HG03066 (cell line): Measurements from ENCODE around the gene MORN5.

Experiments
- ATAC-seq: cut with Tn5 transposase; IDR thresholded peaks from one replicate; pipeline ENCODE4 v1.9.1; 2021; ENCODE audit warnings: low read depth; ENCODE audit not compliant: unreplicated experiment

MORN5 gene

GRCh38 chr9:122226142-122226757, 66.5 kb downstream of the MORN5 start:
- ATAC-seq, result no peak

DNA sequence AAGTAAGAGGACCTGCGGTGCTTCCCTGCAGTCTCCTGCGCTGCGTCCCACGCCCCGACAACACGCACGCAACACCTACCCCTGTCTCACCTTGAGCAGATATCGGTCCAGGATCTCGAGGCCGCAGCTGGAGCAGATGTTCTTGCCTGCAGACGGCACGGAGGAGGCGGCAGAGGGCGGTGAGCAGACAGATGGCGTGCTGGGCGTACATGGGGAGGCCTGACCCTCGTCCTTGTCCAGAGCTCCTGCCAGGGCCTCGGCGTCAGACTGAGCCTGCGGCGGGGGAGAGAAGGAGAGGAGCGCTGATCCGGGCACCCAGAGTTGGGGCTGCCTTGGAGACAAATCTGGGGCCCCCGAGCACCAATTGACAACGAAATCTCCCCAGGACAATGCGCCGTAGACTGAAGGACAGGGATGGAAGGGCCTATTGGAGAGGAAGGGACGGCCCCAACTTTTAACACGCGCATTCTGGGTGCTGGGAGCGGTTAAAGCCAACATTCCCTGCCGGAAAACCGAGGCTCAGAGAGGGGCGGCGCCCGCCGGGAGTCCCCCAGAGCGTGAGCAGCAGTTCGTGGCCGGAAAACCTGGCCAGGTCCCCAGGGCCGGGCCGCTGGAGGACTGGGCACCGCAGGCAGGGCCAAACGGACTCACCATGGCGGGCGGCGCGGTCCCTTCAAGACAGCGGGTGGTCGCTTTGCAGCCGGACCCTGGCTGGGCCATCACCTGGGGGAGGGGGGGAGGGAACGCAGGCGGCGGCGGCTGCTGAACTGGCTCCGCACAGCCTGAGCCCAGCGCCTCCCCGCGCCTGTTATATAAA, 67.3 kb downstream of the MORN5 start:
- no peak for ATAC-seq

DNA sequence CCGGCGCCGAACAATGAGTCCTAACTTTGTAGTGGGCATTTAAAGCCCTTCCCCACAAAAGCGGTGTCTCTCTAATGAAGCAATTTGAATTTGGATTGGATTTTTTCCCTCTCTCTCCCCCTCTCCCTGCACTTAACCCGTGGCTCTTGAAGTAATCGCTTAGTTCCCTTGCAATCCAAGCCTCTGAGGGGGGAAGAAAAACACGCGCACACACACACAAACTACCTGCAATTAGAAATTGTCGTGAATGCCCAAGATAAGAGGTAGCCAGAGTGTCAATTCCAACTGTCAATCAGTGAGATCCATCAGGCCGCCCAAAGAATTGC, 67.8 kb downstream of the MORN5 start:
- ATAC-seq, result no peak

- ATAC-seq, result no peak
Observed at GRCh38 chr9:122228191-122228567, 68.5 kb downstream of the MORN5 start.

DNA sequence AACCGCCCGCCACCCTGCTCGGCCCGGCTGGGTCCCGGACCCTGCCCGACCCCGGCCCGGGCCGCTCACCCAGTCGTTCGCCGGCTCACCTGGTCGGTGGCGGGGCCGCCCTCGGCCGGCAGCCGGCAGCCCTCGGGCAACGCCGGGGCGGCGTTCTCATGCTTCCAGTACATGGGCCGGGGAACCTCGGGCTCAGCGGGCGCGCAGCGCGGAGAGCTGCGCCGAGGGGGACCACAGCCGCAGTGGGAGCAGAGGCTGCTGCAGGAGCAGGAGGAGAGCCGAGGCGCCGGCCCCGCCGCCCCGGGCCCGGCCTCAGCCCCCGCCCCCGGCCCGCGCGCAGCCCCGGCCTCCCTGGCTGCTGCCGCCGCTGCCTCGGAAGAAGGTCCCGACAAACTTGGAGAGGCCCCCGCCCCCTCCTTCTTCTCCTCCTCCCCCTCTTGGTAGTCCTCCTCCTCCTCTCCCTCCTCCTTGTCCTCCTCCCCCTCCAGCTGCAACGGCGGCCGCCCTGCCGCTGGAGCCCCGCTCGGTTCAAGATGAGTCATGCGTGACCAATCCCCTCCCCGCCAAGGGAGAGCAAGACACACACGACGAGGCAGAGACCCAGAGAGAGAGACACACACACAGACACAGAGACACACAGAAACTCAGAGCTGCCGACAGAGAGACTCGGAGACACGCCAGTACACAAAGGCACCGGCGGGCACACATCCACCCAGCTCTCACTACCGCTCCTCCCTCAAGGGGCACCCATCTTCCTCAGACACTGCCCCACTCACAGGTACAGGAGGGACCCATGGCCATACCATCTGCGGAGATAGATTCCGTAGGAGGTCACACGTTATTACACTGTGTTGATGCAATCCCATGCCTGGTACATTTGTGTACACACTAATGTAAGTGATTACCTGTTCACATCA, 69.1 kb downstream of the MORN5 start, which contains the start of gene LHX6:
Gene LHX6 (minus strand): TSS at position 390 of the 917 bp plus-strand sequence. CDS start 217 bp downstream, at position 173.
- ATAC-seq, result no peak

- no peak for ATAC-seq
Observed at GRCh38 chr9:122229485-122229837, 69.8 kb downstream of the MORN5 start.

GRCh38 chr9:122232796-122233306, 73.1 kb downstream of the MORN5 start:
- no peak for ATAC-seq

GRCh38 chr9:122234022-122234748, 74.5 kb downstream of the MORN5 start:
- no peak for ATAC-seq

- no peak for ATAC-seq
Observed at GRCh38 chr9:122236681-122237080, 77.0 kb downstream of the MORN5 start.

GRCh38 chr9:122239722-122240121, 80.0 kb downstream of the MORN5 start:
- no peak for ATAC-seq

DNA sequence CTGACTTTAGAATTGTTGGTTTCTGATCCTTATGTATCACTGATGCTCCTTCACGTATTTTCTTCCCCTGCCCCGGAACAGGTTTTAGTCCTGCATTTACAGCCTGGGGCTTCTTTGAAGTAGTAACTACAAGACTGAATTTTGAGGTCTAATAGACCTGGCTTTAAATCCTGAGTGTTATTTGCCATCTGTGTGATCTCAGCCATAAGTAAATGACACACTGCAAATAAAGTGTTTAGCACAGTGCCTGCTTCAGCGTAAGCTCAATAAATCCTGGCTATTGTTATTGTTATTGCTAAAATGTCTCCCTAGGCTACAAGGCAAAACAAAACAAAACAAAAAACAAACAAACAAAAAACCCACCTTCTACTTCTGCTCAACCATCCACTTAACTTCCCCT, 84.6 kb downstream of the MORN5 start:
- no peak for ATAC-seq

DNA sequence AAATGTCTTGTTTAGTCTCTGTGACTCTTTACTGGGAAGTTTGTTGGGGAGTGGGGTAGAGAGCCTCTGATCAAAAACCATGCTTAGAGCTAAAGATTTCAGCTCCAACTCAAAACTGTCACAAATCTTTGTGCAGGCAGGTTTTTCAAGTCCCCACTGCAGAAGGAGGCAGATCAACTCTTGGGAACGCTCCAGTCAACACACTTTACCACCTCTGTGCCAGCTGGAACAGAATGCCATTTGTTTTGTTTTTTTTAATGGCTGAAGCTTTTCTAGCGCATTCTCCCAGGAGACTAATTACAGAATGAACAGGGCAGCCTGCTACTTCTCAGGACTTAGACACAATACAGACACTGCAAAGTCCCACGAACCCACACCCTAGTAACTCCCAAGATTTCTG, 87.0 kb downstream of the MORN5 start:
- ATAC-seq, result no peak

DNA sequence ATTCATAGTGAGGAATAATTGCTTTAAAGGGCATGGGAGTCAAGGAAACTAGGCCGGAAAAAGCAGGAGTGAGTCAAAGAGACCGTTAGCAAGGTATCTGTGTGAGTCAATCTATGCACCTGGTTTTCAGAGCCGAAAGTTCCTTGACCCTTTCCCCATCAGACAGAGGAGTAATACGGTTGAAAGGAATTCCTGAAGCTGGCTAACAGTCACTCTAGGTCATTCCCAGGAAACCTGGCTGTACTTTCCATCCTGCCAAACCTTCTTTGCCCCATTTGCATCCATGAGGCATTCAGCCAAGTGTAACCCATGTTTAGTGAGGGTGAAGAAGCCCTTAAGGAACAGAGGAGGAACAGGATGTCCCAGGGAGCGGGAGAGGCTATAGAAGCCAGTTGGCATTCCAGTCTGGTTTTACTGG, 88.7 kb downstream of the MORN5 start:
- ATAC-seq, result no peak
